HG03575 (cell line): Measurements from ENCODE around the gene TAAR9.

Experiments
- ATAC-seq: cut with Tn5 transposase; IDR thresholded peaks from one replicate; pipeline ENCODE4 v1.9.1; 2021; ENCODE audit not compliant: unreplicated experiment, insufficient number of reproducible peaks, low FRiP score; ENCODE audit errors: extremely low read depth

Gene TAAR9

GRCh38 chr6:132569170-132569569 is 31.1 kb downstream of the TAAR9 start:
- ATAC-seq: no peak

DNA sequence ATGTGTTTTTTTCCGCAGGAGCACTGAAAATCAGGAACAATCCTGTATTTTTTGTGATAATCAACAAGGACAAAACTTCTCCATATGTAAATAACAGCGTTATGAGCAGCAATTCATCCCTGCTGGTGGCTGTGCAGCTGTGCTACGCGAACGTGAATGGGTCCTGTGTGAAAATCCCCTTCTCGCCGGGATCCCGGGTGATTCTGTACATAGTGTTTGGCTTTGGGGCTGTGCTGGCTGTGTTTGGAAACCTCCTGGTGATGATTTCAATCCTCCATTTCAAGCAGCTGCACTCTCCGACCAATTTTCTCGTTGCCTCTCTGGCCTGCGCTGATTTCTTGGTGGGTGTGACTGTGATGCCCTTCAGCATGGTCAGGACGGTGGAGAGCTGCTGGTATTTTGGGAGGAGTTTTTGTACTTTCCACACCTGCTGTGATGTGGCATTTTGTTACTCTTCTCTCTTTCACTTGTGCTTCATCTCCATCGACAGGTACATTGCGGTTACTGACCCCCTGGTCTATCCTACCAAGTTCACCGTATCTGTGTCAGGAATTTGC is 32.2 kb downstream of the TAAR9 start, which contains the start of gene TAAR6:
Gene TAAR6, plus strand, starts transcription at position 102 of the 557 bp plus-strand sequence. Its CDS starts 0 bp downstream, at position 102.
- ATAC-seq: no peak

GRCh38 chr6:132571774-132572173 is 33.7 kb downstream of the TAAR9 start:
- ATAC-seq: no peak

- no peak for ATAC-seq
Measured at GRCh38 chr6:132584698-132585097, 46.6 kb downstream of the TAAR9 start.

GRCh38 chr6:132587424-132587823 is 49.3 kb downstream of the TAAR9 start:
- no peak for ATAC-seq
